Caco-2 (cell line): Measurements from ENCODE around the gene SLC39A9. TPM values are rescaled to one million over a fixed set of nuclear protein-coding genes. Genes with fewer than 3 reads are reported as not detected.

Experiments used
- BruUV-seq: library from RNA; stranded (reverse); fragments of 400-500 nt; replicated peaks from 2 replicates; lab custom pipeline; 2021; lab: Mats Ljungman, UMichigan
- CTCF ChIA-PET: fragments of 300-600 bp; sonication (Branson Sonifier 250); formaldehyde crosslinking; loops from one replicate; lab custom pipeline; 2022; ENCODE audit warnings: antibody characterized with exemption; lab: Charles Lee
- POLR2A ChIA-PET: fragments of 300-600 bp; sonication (Branson Sonifier 250); formaldehyde crosslinking; loops from one replicate; lab custom pipeline; 2022; ENCODE audit warnings: antibody characterized with exemption; lab: Charles Lee
- DNase-seq, 2 experiments: peaks; one replicate each; pipeline versions ENCODE4 v3.0.0 to v3.0.0-alpha.2; 2020 to 2022
- H3K27me3 ChIP-seq: replicated peaks from 2 replicates; pipeline ENCODE4 v1.6.0; 2011; ENCODE audit warnings: low read length; ENCODE audit not compliant: control insufficient read depth, insufficient read depth
- H3K36me3 ChIP-seq: 2 replicates; pipeline ENCODE4 v1.5.1; 2011; ENCODE audit warnings: low read length; ENCODE audit not compliant: control insufficient read depth, insufficient read depth
- H3K4me1 ChIP-seq: fragments of 250-450 bp; sonication (Bioruptor Pico); 2 replicates; pipeline ENCODE4 v1.5.1; 2020; ENCODE audit warnings: mild to moderate bottlenecking
- H3K4me3 ChIP-seq: 2 replicates; pipeline ENCODE4 v1.5.1; 2011; ENCODE audit warnings: low read depth, mild to moderate bottlenecking, control low read depth, low read length
- H3K9me3 ChIP-seq: fragments of 250-450 bp; sonication (Bioruptor Pico); 2 replicates; pipeline ENCODE4 v1.5.1; 2020; ENCODE audit warnings: mild to moderate bottlenecking, moderate library complexity
- H3K27ac Mint-ChIP-seq: one replicate; pipeline ENCODE4 v1.8.0; 2022; ENCODE audit warnings: mixed read lengths; ENCODE audit not compliant: unreplicated experiment
- H3K27me3 Mint-ChIP-seq: one replicate; pipeline ENCODE4 v1.8.0; 2022; ENCODE audit warnings: mixed read lengths; ENCODE audit not compliant: insufficient read depth, unreplicated experiment
- H3K36me3 Mint-ChIP-seq: one replicate; pipeline ENCODE4 v1.8.0; 2022; ENCODE audit warnings: mild to moderate bottlenecking, mixed read lengths; ENCODE audit not compliant: insufficient read depth, unreplicated experiment
- H3K4me1 Mint-ChIP-seq: one replicate; pipeline ENCODE4 v1.8.0; 2022; ENCODE audit warnings: low read depth, mixed read lengths; ENCODE audit not compliant: unreplicated experiment
- H3K4me3 Mint-ChIP-seq: one replicate; pipeline ENCODE4 v1.8.0; 2022; ENCODE audit warnings: mild to moderate bottlenecking, moderate library complexity, mixed read lengths; ENCODE audit not compliant: unreplicated experiment
- H3K9me3 Mint-ChIP-seq: one replicate; pipeline ENCODE4 v1.8.0; 2022; ENCODE audit warnings: mixed read lengths; ENCODE audit not compliant: unreplicated experiment
- intact Hi-C: fragments of 100-400 bp; cut with micrococcal nuclease; formaldehyde crosslinking; loops from one replicate; pipeline ENCODE4 v1.10.0; 2022; ENCODE audit not compliant: unreplicated experiment
- total RNA-seq: library from RNA; stranded (reverse); gene quantifications from 2 replicates; pipeline ENCODE4 v1.2.3, GENCODE V29; 2022
- TF ChIP-seq, protein P1 (sequence below), 2 experiments: fragments of 200-600 bp in 1 of 2; IDR thresholded peaks; 1 replicate in 1 of 2; 2 replicates in 1 of 2; pipeline versions ENCODE4 v1.5.1 to v1.8.0; 2011 to 2022; ENCODE audit warnings: antibody characterized with exemption in 1 of 2, control low read depth in 1 of 2, inconsistent platforms in 1 of 2, low read depth in 1 of 2, low read length in 1 of 2, mild to moderate bottlenecking in 1 of 2, moderate library complexity in 1 of 2; ENCODE audit not compliant: insufficient read depth in 1 of 2, severe bottlenecking in 1 of 2, unreplicated experiment in 1 of 2

SLC39A9 gene
- total RNA-seq, 1 experiment from 2014 or later: 96.4 TPM

GRCh38 chr14:69404478-69404877 lies 6.0 kb downstream of the SLC39A9 start:
- TF ChIP-seq, protein P1, sequence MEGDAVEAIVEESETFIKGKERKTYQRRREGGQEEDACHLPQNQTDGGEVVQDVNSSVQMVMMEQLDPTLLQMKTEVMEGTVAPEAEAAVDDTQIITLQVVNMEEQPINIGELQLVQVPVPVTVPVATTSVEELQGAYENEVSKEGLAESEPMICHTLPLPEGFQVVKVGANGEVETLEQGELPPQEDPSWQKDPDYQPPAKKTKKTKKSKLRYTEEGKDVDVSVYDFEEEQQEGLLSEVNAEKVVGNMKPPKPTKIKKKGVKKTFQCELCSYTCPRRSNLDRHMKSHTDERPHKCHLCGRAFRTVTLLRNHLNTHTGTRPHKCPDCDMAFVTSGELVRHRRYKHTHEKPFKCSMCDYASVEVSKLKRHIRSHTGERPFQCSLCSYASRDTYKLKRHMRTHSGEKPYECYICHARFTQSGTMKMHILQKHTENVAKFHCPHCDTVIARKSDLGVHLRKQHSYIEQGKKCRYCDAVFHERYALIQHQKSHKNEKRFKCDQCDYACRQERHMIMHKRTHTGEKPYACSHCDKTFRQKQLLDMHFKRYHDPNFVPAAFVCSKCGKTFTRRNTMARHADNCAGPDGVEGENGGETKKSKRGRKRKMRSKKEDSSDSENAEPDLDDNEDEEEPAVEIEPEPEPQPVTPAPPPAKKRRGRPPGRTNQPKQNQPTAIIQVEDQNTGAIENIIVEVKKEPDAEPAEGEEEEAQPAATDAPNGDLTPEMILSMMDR (IDR thresholded peaks at IDR 0.05; ENCODE audit: insufficient read depth in 1 of 2, low read depth in 1 of 2, low read length in 1 of 2, severe bottlenecking in 1 of 2, unreplicated experiment in 1 of 2): no peak
- Histone ChIP-seq H3K9me3 (no peaks in the 10 kb centered on the region), H3K4me3 (no peak overlapping the region), H3K4me1 (no peaks in the 10 kb centered on the region), H3K36me3 (no peaks in the 10 kb centered on the region; the same call in none of the 2 replicates), H3K27me3 (no peaks in the 10 kb centered on the region)
- intact Hi-C loops: no loop called here
- ChIA-PET CTCF (interaction anchor here (0.9 kb wide), 1 partner anchor 175 kb away, joined by 3 read pairs; no protein-coding TSS in a partner anchor), POLR2A (no interaction called here)
- no peak for DNase-seq
- Mint-ChIP-seq H3K4me1 (peaks cover 9% of the 10 kb centered on the region), H3K36me3 (peaks cover 15% of the 10 kb centered on the region), H3K4me3 (no peak overlapping the region), H3K27ac (no peak overlapping the region), H3K27me3 (no peaks in the 10 kb centered on the region), H3K9me3 (no peaks in the 10 kb centered on the region)
- no TSS peak for BruUV-seq

GRCh38 chr14:69404883-69405282 lies 6.4 kb downstream of the SLC39A9 start:
- H3K4me1 ChIP-seq: no peaks in the 10 kb centered on the region
- Mint-ChIP-seq H3K27me3 (no peaks in the 10 kb centered on the region), H3K4me3 (no peak overlapping the region), H3K4me1 (peaks cover 9% of the 10 kb centered on the region), H3K36me3 (peaks cover 15% of the 10 kb centered on the region), H3K27ac (no peak overlapping the region), H3K9me3 (no peaks in the 10 kb centered on the region)
- TF ChIP-seq, protein P1 (IDR thresholded peaks at IDR 0.05; ENCODE audit: insufficient read depth in 1 of 2, low read depth in 1 of 2, low read length in 1 of 2, severe bottlenecking in 1 of 2, unreplicated experiment in 1 of 2): no peak
- CTCF ChIA-PET: no interaction called here
- BruUV-seq: no TSS peak
- no peak overlapping the region for H3K4me3 ChIP-seq
- DNase-seq: no peak
- intact Hi-C loops: no loop called here
- no peaks in the 10 kb centered on the region for H3K27me3 ChIP-seq
- no peaks in the 10 kb centered on the region for H3K9me3 ChIP-seq
- POLR2A ChIA-PET: no interaction called here
- H3K36me3 ChIP-seq: no peaks in the 10 kb centered on the region; the same call in 1 of the 2 replicates

- no peak overlapping the region for H3K4me3 Mint-ChIP-seq
- H3K27me3 Mint-ChIP-seq: no peaks in the 10 kb centered on the region
- no peaks in the 10 kb centered on the region; the same call in 1 of the 2 replicates for H3K36me3 ChIP-seq
- H3K27ac Mint-ChIP-seq: no peak overlapping the region
- no peak overlapping the region for H3K4me3 ChIP-seq
- peaks cover 15% of the 10 kb centered on the region for H3K36me3 Mint-ChIP-seq
- no peaks in the 10 kb centered on the region for H3K9me3 Mint-ChIP-seq
- H3K4me1 Mint-ChIP-seq: peaks cover under 1% of the 10 kb centered on the region
- no peak for DNase-seq
- TF ChIP-seq, protein P1 (IDR thresholded peaks at IDR 0.05; ENCODE audit: insufficient read depth in 1 of 2, low read depth in 1 of 2, low read length in 1 of 2, severe bottlenecking in 1 of 2, unreplicated experiment in 1 of 2): no peak
- intact Hi-C loops: no loop called here
- no peaks in the 10 kb centered on the region for H3K4me1 ChIP-seq
- no TSS peak for BruUV-seq
- H3K27me3 ChIP-seq: no peaks in the 10 kb centered on the region
- CTCF ChIA-PET: no interaction called here
- no peaks in the 10 kb centered on the region for H3K9me3 ChIP-seq
- POLR2A ChIA-PET: no interaction called here
These were observed 7.3 kb downstream of the SLC39A9 start for GRCh38 chr14:69405762-69406161.
